CD4-positive, alpha-beta T cell treated with Interleukin-17A for 1 hour (primary cell): ENCODE measurements around the gene ZNF710.

ENCODE experiments used
- DNase-seq: peaks from one replicate; pipeline ENCODE4 v3.0.0-alpha.2; 2020

Gene ZNF710

DNA sequence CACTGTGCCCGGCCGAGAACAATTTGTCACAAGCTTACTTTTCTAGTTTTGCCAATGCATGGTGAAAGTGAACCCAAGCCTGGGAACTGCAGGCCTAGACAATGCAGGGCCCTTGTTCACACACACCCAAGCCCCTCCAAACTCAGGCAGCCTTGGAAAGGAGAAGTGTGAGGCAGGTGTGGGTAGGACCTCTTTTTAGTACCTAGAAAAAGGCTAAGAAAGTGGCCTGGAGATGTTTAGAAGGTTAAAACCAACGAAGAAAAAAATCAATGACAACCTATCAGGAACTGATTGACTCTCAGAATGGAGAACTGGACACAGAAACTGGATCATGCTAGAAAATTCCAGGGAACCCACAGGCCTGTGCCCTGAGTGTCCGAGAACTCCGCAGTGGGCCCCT is 82.3 kb downstream of the ZNF710 start:
- no peak for DNase-seq

DNA sequence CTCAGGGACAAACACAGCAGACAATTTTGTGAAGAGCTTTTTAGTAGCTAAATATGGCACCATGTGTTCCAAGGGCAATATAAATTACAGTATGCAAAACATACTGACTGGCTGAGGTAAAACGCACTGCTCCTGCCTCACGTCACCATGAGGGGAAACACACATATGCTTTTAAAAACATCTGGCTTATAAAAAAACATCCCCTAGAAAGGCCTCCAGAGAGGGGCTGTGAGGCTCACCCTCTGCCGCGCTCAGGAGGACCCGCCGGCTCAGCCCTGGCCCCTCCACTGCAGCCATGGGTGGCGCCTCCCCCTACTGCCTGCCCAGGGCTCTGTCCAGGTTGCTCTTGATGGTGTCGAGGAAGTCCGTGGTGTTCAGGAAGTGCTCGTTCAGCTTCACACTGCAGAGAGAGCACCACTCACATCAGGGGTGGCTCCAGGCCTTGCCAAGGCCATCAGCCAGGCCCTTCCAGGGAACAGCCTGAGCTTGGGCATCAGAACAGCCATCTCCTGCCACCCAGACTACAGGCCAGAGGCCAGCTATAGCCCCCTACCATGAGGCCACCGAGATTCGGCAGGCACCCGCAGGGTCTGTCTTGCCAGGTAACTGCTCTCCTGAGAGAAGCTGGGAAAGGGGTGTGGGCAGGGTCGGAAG is 83.0 kb downstream of the ZNF710 start:
- no peak for DNase-seq

- DNase-seq = no peak
Measured at GRCh38 chr15:90084876-90085423, 83.8 kb downstream of the ZNF710 start.

GRCh38 chr15:90085565-90085964 is 84.4 kb downstream of the ZNF710 start:
- DNase-seq = no peak

DNA sequence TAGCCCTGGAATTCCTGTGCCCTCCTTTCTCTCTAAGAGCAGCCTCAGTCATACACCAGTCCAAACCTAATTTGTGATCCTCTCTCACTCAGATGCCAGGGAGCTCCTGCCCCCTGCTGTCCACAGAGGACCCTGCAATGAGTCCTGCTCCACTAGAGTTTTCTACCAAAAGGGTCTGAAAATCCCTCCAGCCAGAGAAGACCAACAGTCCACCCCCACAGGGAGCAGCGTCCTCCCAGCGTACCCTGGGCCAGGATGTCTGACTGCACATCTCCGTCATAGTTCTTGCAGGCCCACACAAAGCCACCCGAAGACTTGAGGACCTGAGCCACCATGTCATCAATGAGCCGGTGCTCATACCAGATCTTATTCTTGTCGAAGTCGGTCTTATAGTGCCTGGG is 85.7 kb downstream of the ZNF710 start:
- DNase-seq = peak; percentile 62

- DNase-seq = peak; percentile 19
Measured at GRCh38 chr15:90087454-90088154, 86.5 kb downstream of the ZNF710 start.

GRCh38 chr15:90090226-90090848 is 89.2 kb downstream of the ZNF710 start:
- DNase-seq = no peak

DNA sequence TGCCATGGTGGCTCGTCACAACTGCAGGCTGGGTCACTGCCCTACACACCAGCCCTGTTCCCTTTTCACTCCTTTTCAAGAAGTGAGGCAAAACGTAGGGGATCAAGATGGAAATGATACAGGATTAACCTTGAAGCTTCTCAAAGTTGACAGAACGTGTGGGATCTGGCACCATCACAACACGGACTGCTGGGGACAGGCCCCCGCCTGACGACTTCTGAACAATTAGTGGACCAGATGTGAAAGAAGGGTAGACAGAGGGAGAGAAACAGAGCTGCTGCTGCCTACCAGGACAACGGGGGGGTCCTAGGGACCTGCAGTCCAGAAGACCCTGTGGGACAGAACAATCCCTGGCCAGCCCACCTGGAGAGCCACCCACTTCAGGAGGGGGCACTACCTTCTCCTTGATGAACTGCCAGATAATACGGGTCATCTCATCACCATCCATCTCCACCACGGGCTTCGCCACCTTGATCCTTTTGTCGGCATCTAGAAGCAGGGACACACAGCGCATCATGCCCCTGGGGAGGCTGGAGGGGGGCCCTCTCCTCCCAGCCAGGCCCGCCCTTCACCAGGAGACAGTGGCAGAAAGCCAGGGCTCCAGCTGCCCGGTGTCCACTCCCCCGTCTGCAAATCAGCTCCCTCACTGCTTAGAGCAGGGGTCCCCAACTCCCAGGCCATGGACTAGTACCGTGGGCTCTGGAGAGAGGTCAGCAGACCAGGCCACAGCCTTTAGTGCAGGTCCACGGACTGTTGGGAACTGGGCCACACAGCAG is 90.2 kb downstream of the ZNF710 start:
- DNase-seq = no peak

DNA sequence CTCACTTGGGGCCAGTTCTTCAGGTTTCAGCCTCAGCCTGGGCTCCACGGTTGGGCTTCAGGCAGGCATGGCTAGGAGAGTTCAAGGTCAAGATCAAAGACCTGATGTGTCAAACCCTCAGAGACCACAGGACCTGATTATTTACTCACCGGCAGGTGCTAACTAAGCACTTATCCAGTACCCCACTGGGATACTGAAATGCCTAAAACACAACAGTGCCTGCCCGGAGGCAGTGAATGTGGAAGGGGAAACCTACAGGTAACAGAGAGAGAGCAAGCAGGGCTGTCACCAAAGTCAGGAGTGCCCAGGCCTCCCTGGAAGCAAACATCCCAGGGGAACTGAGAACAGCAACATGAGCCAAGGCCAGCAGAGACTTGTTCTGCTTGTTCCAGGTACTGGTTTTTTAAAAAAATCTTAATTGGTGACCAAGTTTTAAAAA is 94.4 kb downstream of the ZNF710 start:
- DNase-seq = peak; percentile 56

- peak; percentile 83 for DNase-seq
Measured at GRCh38 chr15:90097475-90097874, 96.4 kb downstream of the ZNF710 start.

GRCh38 chr15:90099072-90099867 is 98.1 kb downstream of the ZNF710 start:
- DNase-seq = peak; percentile 70

GRCh38 chr15:90099868-90100831 is 99.0 kb downstream of the ZNF710 start:
- peak; percentile 56 for DNase-seq

- peak; percentile 44 for DNase-seq
Measured at GRCh38 chr15:90101130-90101968, 100.2 kb downstream of the ZNF710 start.

DNA sequence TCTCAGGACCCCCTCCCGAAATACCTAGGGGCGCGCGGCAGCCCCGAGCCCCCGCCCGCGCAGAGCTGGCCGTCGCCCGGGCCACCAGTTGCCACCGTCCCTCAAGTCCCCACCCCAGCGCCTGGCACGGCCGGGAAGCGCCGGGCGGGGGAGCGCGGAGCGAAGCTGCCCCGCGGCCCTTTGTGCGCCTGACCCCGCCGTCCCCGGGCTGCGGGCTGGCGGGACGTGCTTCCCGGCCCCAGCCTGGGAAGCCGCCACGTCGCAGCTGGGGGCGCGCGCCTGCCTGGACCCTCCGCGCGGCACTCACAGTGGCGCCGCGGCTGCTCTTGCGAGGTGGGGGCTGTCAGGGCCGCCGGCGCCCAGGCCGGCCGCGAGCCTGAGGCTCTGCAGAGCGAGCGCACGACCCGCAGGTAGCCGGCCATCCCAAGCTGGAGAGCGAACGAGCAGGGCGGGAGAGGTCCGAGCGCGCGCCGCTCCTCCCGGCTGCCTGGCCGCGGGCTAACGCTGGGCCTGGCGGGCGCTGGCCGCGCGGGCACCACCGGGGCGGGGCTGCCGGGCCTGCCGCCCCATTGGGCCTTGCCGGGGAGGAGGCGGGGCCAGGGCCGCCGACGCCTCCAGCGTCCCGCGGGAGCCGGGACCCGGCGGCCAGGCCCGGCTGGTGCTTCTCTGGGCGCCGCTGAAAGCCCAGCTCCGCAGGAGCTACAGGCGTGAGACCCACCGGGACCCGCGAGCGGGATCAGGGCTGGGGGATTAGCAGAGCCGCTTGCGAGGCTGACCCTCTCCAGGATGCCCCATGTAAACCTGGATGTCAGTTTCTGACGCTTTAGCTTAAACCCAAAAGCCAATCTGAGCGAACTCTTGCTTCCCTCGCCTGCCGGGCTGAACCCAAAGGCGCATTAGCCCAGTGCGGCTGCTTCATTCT is 101.1 kb downstream of the ZNF710 start, which contains the start of gene IDH2:
Gene IDH2 (minus strand): TSS at position 500 of the 922 bp plus-strand sequence. CDS start 78 bp downstream, at position 422.
- DNase-seq = peak; percentile 64

- DNase-seq = no peak
Measured at GRCh38 chr15:90103701-90104329, 102.7 kb downstream of the ZNF710 start.

DNA sequence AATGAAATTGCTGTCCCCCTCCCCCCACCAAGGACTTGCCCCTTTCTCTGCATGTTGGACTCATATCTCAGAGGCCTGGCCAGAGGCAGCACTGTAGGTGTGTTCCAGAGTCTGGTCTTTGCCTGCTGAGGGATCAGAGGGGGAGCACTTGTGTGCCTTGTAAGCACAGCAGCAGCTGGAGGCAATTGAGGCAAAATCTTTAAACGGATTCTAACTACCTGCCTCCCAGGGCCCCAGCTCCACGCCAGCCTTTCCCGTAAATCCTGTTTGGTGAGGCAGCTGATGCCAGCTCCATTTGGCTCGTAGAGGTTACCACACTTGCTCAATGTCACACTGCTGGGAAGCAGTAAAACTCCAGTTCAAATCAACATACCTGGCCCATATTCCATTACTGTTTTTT is 103.4 kb downstream of the ZNF710 start:
- no peak for DNase-seq

DNA sequence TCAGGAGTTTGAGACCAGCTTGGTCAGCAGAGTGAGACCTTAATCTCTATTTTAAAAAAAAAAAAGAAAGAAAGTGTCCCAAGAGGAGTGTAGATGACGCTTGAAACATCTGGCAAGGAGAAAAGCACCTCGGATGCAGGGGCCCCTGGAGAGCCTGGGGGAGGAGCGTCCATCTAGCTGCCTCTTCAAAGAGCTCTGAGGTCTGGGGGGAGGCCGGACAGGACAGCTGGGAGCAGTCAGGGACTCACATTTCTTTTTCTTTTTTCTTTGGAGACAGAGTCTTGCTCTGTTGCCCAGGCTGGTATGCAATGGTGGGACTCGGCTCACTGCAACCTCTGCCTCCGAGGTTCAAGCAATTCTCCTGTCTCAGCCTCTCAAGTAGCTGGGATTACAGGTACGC is 104.4 kb downstream of the ZNF710 start:
- no peak for DNase-seq

DNA sequence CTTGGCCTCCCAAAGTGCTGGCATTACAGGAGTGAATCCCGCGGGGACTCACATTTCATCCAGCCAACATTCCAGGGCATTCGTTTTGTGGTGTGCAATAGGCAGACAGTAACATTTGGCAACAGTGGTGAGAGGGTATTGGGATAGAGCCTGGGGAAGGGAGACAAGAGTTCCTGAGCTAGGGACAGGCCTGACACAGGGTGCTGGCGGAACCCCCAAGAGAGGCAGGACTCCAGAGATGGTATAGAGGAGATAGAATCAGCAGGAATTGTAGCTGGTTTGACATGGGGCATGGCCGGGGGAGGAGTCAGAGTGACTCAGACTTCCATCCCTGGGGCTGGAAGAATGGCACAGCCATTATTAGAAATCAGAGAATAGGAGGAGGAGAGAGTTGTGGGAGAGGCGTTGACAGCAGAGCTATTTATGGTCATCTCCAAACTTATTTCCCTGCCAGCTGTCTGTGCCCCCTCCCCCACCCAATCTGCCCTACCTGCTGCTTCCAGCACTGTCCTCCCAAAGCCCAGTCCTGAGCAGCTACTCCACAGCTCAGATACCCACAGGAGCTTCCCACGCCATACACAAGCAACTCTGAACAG is 105.5 kb downstream of the ZNF710 start:
- no peak for DNase-seq
